Measurements from ENCODE around the gene SIRT7.

Gene SIRT7

GRCh38 chr17:81909231-81909630, 8.7 kb downstream of the SIRT7 start:
- FAIRE-seq: no peak
- TF ChIP-seq, protein P1, sequence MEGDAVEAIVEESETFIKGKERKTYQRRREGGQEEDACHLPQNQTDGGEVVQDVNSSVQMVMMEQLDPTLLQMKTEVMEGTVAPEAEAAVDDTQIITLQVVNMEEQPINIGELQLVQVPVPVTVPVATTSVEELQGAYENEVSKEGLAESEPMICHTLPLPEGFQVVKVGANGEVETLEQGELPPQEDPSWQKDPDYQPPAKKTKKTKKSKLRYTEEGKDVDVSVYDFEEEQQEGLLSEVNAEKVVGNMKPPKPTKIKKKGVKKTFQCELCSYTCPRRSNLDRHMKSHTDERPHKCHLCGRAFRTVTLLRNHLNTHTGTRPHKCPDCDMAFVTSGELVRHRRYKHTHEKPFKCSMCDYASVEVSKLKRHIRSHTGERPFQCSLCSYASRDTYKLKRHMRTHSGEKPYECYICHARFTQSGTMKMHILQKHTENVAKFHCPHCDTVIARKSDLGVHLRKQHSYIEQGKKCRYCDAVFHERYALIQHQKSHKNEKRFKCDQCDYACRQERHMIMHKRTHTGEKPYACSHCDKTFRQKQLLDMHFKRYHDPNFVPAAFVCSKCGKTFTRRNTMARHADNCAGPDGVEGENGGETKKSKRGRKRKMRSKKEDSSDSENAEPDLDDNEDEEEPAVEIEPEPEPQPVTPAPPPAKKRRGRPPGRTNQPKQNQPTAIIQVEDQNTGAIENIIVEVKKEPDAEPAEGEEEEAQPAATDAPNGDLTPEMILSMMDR (IDR thresholded peaks at IDR 0.05; ENCODE audit: insufficient read depth, missing control alignments): no peak
- no peak for DNase-seq (ENCODE audit: insufficient read length, low spot score)

- DNase-seq (ENCODE audit: insufficient read length, low spot score) (no peak), FAIRE-seq (no peak)
- TF ChIP-seq, protein P1 (IDR thresholded peaks at IDR 0.05; ENCODE audit: insufficient read depth, missing control alignments): no peak
These were observed 9.2 kb downstream of the SIRT7 start for GRCh38 chr17:81908793-81909192.

DNA sequence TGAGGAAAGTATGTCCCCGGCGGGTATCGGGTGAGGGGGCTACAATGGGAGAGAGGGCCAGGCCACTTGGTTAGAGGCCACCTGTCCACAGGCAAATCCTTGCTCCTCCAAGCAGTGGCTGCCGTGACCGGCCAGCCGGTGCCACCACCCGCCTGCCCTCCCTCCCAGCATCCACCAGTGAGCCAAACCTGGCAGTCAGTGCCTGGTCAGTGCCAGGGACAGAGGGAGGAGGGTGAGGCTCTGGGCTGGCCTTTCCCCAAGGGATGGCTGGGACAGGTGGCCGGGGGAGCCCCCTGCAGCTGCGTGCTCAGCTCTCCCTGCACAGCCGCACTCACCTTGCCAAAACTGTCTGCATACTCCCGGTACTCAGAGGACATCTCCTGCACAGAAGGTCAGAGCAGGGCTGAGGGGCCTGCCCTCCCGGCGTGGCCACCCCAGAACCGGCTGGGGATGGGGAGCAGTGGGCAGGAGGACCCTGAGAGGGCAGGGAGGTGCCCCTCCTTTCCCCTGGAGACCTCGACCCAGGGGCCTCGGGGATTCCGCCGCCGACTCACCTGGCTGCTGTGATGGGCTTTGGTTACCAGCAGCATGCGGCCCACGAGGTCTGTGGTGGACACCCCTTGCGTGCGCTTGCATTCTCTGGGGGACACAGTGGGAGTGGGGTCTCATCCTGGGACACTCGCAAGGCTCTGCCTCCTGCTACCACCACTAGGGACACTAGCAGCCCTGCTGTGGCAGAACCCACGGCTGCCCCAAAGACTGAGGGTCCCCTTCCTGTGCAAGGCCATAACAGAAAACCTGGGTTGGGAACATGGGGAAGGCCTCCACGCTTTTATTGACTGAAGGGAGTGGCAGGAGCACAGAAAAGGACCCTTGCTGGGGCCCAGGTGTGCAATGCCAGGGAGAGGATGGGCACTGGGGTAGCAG, 10.5 kb downstream of the SIRT7 start:
- TF ChIP-seq, protein P1 (IDR thresholded peaks at IDR 0.05; ENCODE audit: insufficient read depth, missing control alignments): peak; percentile 13
- FAIRE-seq (no peak), DNase-seq (ENCODE audit: insufficient read length, low spot score) (no peak)

DNA sequence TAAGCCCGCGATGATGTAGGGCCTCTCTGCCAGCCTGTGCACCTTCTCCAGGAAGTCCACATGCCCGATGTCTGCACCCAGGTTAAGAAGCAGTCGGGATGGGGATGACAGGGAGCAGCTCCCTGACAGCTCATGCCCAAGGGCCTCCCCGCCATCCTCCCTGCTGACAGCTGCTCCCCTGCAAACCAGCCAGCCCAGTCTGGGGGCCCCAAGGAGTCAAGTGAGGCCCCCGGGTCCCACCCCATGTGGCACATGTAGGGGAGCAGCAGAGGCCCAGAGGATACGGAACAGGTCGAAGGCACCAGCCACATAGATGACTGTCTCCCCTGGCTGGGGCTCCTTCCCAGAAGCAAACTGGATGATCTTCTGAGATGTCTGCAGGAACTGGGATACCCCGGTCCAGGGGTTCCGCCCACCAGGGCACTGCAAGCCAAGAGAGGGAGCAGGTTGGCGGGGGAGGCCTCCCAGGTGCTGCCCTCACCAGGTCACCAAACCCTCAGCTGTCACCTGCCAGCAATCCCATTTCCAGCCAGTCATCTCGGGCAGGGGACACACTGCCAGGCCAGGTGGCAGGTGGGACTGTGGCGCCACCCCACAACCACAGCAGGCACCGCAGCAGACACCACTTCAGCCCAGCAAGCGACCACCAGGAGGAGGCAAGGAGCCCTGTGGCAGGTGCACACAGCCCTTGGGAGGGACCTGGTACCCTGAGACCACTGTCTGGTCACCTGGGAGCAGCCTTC, 11.3 kb downstream of the SIRT7 start:
- DNase-seq (ENCODE audit: insufficient read length, low spot score): no peak
- TF ChIP-seq, protein P1 (IDR thresholded peaks at IDR 0.05; ENCODE audit: insufficient read depth, missing control alignments): peak; percentile 37
- no peak for FAIRE-seq

DNA sequence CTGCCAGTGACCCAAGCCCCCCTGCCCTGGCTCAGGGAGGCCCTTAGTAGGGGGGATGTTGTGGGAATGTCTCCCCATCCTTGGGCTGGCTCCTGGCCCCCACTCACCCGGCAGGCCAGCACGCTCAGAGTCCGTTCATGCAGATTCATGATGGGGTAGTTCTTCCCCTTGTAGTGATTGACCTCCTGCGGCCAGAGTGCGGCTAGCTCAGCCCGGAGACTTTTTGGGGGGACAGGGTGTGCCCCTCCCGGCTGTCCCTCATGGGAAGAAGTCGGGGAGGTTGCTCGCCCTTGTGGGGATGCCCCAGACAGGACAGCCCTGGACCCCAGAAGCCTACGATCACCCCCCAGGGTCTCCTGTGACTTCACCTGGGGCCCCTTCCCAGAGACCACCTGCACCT, 12.0 kb downstream of the SIRT7 start:
- TF ChIP-seq, protein P1 (IDR thresholded peaks at IDR 0.05; ENCODE audit: insufficient read depth, missing control alignments): no peak
- DNase-seq (ENCODE audit: insufficient read length, low spot score): no peak
- FAIRE-seq: no peak

GRCh38 chr17:81905424-81905875, 12.5 kb downstream of the SIRT7 start:
- TF ChIP-seq, protein P1 (IDR thresholded peaks at IDR 0.05; ENCODE audit: insufficient read depth, missing control alignments): no peak
- FAIRE-seq: no peak
- no peak for DNase-seq (ENCODE audit: insufficient read length, low spot score)

Data from D721Med (cell line).